ENCODE results near the gene TXNDC11.

Gene TXNDC11

DNA sequence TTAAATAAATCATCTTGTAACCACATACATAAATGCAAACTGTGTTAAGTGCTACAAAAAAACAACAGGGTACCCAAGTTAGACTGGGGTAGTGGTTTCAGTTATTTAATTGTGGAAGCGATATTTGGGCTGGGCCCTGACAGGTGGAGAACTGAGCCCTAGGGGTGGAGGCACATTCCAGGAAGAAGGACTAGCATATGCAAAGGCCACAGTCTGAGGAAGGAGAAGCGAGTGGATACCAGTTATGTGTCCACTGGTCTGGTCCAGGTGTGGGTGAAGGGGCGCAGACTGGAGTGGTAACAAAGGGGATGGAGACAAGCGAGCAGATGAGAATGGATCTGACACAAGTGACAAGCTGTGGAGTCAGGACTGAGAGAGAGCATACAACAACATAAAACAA is 22.9 kb downstream of the TXNDC11 start:
- no peak for DNase-seq (ENCODE audit: low read depth in 2 of 2)

DNA sequence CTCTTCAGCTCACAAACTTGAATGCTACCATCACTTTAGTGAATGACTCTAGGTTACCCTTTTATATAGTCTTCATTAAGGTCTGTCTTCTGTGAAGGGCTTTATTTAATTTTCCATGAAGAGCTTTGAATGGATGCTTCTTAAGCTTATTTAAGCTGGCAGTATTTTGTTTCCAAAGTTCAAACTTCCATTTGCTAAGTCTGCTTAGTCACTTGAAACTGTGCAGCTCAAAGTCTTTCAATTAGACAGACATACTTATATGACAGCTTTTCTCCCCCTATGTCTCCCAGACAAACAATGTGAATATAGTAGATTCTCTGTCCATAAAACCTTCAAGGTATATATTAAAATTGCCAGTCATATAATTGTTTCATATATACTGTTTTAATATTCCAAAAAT is 23.5 kb downstream of the TXNDC11 start:
- DNase-seq (ENCODE audit: low read depth in 2 of 2) = no peak

DNA sequence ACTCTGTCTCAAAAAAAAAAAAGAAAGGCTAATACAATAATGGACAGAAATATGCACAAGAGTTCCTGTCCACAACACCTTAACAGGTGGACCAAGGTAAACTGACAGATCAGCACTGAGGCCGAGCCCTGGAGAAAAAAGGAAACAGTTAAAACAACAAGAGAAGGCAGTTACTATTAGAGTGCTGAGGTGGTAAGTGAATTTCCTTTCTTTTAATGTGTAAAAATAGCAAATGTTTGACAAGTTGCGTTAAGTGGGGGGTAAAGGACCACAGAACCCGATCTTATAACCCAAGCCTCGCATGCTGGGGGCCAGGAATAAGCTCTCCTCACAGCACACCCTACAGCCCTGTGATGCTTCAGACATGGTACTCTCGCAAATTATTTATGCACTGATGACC is 24.8 kb downstream of the TXNDC11 start:
- no peak for DNase-seq (ENCODE audit: low read depth in 2 of 2)

DNA sequence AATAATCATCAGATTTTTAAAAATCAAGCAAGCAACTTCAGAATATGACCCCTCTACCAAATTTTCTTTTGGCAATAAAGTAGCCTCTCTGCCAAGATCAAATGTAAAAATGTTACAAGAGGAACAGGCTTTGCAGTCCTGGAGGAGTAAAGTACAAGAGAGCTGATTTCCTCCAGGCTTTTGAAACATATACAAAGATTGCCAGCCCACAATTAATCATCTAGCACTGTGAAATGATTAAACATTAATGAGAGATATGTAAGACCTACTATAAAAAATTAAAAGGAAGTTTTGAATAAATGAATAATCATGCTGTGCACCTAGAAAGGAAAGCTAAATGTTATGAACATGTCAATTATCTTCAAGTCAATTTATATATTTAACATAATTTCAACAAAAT is 26.3 kb downstream of the TXNDC11 start:
- no peak for DNase-seq (ENCODE audit: low read depth in 2 of 2)

DNA sequence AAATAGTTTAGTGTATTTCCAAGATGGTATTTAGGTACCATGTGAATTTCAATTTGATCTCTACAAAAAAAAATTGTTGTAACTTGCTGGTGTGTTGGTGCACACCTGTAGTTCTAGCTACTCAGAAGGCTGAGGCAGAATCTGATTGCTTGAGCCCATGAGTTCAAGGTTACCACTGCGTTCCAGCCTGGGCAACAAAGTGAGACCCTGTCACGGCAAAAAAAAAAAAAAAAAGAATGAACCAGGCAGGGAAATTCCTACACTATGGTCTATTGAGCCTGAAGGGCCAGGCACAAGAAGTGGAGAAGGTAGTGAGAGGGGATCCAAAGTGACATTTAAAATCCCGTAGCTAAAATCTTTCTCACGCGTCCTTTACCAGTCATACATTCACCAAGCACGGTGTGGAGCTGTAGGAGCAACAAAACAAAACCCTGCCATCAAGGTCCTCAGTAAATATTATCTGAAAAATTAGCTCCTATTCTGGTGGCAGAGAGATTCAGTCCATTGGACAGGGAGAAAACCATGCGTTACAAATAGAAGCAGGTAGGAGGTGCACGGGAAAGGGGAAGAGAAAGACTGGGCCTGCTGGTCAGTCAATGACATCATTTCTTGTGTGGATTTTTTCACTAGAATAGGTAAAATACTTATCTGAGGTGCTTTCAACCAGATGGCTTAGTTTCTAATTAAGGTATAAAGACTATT is 27.3 kb downstream of the TXNDC11 start:
- no peak for DNase-seq (ENCODE audit: low read depth in 2 of 2)

DNA sequence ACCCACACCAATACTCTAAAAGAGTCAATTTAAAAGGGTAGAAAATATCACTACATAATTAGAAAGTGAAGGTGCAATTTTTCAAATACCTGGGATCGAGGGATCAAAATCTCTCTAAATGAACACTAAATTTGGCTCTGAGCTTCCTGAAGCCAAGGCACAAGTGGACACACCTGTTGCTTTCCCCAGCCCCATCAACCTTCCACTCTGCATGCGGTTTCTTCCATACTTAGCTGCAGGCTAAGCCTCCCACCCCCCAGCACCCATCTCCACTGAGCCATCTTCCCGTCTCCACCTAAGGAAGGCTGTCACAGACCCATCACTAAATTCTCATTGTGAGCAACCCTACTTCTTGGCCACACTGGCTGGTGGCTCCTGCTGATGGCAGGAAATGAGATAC is 30.5 kb downstream of the TXNDC11 start:
- no peak for DNase-seq (ENCODE audit: low read depth in 2 of 2)

DNA sequence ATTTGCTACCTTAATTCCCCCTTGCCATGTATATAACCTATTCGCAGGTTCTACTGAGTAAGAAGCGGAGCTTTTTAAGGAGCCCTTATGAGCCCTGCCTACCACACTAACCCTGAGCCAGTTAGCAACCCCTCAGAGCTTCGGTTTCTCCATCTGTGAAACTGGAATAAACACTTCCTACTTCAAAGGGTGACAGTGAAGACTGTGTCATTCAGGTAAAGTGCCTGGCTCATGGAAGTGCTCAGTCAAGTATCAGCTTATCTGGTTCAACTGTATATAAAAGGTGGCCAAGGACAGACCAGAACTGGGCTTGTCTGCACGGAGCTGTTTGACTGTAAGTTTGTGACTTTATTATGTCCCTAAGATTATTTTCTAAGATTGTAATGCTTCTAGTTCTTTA is 31.0 kb downstream of the TXNDC11 start:
- no peak for DNase-seq (ENCODE audit: low read depth in 2 of 2)

DNA sequence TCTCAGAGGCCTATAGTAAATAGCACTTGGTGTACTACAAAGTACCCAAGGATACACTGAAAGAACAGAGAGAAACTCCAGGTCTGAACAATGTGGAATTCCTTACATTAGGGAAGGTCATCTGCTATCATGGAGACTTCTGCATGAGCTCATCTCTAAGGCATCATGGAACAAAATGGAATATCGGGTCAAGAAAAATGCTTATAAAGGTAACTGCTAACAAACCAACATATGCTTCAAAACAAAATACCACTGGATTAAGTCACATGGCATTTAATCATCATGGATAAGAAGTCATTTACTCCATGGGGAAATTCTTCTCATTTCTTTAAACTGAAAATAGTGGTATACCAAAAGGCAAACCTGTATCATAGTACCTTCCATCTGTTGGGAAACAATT is 34.2 kb downstream of the TXNDC11 start:
- no peak for DNase-seq (ENCODE audit: low read depth in 2 of 2)

DNA sequence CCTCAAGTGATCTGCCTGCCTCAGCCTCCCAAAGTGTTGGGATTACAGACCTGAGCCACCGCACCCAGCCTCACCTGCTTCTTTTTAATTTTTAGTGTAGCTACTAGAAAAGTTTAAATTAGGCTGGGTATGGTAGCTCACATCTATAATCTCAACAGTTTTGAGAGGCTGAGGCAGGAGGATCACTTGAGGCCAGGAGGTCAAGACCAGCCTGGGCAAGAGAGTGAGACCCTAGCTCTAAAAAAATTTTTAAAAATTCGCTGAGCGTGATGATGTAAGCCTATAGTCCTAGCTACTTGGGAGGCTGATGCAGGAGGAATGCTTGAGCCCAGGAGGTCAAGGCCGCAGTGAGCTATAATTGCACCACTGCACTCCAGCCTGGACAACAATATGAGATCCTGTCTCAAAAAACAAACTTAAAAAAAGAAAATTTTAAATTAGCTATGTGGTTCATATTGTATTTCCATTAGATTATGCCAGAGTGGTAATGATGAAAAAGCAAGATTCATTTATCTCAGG is 34.9 kb downstream of the TXNDC11 start:
- no peak for DNase-seq (ENCODE audit: low read depth in 2 of 2)

DNA sequence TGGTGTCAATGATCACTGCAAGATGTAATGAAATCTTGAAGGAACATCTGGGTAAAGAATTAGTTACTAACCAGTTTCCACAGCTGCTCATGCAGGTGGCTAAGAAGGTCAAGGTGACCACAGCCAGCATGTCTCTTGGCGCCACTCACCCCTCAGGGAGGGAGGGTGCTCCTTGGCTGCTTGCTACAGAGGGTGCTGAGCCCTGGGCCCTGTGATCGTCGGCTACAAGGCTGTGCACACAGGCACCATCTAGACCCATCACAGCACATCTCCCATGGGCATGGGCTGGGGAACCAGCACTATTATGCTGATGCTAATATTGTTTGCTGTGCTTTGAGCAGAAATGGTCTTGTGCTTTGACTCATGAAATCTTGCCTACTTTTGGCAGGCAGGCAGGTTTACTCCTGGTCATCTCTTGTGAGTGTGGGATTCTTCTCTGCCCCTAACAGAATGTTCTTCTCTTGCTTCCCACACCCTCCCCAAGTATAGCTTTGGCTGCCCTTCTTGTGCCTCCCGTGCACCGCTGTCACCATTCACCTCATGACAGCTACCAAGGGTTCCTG is 36.4 kb downstream of the TXNDC11 start:
- no peak for DNase-seq (ENCODE audit: low read depth in 2 of 2)

DNA sequence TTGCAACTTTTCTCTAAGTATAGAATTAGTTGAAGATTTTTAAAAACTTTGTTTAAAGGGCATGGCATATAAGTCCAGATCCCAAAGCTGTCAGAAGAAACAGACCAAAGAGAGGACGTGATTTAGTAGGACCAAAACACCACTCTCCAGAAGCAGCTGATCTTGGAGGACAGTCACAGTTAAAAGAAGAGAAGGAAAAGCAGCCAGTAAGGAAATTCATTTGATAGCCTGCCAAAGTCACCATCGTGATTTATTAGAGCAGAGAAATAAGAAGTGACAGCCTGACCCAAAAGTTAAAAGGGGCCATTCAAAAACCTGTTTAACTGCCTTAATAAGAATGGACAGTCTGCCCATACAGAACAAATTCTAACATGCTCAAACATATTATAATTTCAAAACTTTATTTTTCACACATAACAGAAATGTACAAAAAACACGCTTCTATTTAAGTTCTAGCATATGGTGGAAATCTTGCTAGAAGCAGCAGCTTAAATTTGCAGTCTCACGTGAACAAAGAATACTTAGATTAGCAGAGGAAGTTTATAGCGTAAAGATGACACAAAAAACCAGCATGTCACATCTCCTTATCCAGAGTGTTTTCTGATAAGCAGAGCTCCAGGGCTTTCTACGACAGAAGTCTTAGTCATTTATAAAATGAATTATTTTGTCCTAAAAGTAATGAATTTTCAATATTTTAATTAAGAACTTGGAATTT is 37.2 kb downstream of the TXNDC11 start:
- no peak for DNase-seq (ENCODE audit: low read depth in 2 of 2)

DNA sequence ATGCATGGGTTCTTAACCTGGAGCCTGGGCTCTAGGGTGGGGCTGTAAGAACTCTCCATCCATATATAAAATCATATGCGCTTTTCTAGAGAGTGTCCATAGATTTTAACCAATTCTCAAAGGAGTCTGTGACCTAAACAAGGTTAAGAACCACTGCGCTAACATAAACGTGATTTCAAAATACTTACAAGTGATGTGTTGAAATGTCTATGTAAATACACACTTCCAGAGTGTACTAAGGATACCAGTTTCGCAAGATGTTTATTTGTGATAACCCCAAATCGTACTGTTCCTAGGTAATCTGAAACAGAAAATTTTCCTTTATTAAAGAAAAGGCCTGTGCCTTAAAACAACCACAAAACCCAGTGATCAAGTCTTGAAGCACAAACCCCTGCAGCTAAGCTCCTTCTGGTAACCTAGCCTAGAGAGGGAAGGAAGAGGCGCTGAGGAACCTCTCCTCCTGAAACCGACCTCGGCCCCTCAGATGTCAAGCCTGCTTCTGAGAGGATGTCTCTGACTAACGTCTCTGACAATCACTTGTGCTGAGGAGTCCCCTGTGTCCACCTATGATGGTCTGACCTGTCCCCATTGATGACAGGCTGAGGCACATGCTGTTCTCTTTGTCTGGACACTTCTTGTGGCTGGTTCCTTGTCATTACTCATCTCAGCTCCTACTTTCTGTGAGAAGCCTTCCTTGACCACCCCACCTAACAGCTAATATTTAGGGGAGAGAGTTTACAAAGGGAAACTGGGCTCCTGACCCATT is 42.2 kb downstream of the TXNDC11 start:
- no peak for DNase-seq (ENCODE audit: low read depth in 2 of 2)

DNA sequence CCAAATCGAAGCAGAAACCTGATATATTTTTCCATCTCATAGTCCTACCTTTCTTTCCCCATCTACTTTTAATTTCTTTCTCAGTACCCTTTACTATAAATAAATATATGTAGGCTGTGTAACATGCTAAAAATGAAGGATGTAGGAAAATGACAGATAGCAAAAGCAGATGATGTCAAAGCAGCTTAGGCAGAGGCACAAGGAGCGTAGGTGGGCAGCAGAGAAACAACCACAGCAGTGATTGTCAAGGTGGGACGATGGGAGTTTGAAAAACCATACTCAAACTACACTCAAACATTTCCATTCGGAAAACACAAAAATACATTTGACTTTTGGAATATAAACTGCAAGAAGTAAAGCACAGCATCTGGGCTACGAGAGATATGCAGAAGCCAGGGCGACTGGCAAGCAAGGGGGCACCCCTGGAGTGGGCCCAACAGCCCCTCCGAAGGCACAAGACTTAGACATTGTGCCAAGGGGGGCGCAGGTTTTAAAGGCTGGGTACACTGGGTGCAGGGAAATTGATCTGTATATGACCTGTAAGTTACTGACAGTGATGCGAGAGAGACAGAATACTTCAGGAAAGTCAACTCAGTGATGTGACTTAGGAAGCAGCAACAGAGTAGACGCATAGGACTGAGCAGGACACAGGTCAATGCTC is 43.3 kb downstream of the TXNDC11 start:
- no peak for DNase-seq (ENCODE audit: low read depth in 2 of 2)

DNA sequence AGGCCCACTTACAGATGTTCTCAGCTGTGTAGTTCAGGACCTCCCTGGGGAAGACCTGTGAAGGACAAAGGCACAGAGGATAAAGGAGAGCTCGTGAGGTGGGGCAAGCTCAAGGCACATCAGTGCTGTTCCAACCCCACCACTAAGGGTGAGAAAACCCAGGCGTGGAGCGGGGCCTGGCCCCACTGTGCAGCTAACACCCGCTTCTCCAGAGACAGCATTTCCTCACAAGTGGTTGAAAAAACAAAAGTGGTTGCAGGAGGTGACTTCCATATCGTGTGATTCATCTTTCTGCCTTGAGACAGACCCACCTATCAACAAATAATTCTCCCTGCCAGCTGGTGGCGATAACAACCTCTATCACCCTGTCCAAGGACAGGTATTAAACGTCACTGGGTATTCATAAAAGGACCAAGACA is 44.4 kb downstream of the TXNDC11 start:
- no peak for DNase-seq (ENCODE audit: low read depth in 2 of 2)

DNA sequence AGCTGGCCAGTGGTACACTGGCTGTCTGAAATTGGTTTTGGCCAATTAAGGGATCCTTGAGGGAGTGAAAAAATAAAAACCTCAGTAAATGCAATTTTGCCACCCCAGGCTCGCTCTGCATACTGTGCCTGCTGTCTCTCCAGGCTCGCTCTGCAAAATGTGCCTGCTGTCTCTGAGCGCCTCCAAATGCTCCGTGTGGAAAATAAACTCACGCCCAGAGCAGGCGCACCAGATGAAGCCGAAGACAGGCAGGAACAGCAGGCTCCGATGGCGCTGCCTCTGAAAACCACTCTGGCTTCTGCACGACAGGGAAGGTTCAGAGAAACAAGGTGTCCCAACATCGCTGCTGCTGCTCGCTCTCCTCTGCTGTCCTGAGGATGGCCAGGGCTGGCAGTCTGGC is 45.3 kb downstream of the TXNDC11 start:
- DNase-seq (ENCODE audit: low read depth in 2 of 2) = no peak

DNA sequence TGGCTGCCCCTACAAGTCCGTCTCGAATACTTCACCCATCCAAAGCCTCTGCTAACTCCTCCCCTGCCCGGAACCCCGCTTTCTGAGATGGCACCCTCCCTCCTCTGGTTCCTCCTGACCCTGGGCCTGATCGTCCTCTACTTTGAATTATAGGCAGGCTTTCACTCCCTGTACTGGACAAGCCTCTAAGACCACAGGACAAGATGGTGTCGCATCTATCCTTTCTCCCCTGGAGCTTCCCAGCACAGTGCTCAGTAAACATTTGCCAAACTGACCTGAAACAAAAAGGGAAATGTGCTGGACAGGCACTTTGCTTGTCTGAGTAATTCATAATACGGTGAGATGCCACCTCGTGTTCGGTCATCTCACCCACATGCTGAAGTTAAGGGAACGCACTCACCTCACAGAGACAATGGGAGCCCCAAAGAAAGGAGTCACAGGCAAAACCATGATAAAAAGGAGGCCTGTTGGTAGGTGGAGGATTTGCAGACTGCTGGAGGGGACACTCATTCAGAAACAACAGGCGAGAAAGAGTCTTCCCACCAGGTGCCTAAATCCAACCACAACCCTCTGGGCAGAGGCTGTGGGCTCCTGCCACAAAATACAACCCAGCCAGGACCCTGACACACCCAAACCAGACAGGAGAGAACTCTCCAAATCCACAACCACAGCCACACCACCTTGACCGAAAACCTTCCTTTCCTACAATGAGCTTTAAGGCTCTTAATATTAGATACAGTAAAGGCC is 46.2 kb downstream of the TXNDC11 start:
- no peak for DNase-seq (ENCODE audit: low read depth in 2 of 2)

DNA sequence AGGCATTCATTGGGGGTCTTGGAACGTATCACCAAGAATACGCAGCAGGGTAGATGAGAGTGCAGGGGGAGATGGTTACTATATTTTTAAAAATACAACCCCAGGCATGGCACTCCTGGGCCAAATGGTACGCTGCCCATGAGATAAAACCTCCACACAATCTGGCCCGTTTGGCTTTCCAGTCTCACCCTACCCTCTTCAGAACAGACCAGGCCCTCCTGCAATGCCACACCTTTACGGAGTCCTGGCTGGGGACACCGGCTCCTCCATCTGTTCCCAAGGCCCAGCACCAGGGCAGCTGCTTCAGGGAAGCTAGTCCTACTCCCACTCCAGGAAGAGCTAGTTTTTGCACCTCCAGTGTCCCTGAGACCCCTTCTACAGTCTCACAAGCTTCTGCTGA is 50.0 kb downstream of the TXNDC11 start:
- DNase-seq (ENCODE audit: low read depth in 2 of 2) = no peak

DNA sequence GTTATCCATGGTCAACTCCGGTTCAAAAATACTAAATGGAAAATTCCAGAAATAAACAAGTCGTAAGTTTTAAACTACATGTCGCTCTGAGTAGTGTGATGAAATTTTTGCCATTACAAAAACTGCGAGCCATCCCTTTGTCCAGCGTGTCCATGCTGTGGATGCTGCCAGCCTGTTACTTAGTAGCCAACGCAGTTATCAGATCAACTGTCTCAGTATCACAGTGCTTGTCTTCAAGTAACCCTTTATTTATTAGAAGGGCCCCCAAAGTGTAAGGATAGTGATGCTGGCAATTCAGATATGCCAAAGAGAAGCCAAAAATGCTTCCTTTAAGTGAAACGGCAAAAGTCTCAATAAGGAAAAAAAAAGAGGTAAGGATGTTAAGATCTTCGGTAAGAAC is 50.5 kb downstream of the TXNDC11 start:
- no peak for DNase-seq (ENCODE audit: low read depth in 2 of 2)

DNA sequence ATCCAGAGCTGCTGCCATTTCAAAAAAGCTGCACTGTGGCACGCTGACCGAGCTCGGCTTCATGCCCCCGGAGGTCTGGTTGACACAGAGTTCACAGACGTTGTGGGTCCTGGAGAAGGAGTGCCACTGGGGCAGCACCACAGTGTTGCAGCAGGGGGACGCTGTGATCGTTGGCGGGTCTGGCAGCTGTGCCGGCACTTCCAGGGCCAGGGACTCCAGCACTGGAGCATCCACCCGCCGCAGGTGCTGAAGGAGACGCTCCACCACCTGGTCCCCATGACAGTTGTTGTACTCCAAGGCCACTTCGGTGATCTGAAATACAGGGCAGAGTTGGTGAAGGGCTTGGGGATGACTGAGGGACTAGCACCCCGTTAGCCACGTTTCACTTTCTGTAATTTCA is 50.9 kb downstream of the TXNDC11 start:
- DNase-seq (ENCODE audit: low read depth in 2 of 2) = no peak

DNA sequence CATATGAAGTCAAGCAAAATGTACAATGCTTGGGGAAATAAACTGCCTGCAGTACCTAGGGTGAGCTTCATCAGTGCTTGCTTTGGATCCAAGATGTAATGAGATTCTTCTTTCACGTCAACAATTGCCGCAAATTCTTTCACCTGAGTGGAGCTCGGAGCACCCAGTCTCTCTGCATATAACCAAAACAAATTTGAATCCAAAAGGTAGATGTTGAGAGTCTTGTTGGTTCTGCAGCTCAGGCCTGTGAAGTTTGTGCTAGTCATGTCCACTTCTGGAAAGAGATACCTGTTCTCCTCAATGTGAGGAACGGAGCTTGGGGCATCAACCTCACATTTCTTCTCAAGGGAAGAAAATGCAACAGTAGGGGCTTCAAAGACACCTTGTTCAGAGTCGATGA is 51.4 kb downstream of the TXNDC11 start:
- DNase-seq (ENCODE audit: low read depth in 2 of 2) = no peak
